ENCODE results near the gene RHBG. TPM values are rescaled to one million over a fixed set of nuclear protein-coding genes. Genes with fewer than 3 reads are reported as not detected.

RHBG gene
- total RNA-seq, 4 donors from 2014 or later, result 0.23 to 1.6 (median 1.1) TPM

DNA sequence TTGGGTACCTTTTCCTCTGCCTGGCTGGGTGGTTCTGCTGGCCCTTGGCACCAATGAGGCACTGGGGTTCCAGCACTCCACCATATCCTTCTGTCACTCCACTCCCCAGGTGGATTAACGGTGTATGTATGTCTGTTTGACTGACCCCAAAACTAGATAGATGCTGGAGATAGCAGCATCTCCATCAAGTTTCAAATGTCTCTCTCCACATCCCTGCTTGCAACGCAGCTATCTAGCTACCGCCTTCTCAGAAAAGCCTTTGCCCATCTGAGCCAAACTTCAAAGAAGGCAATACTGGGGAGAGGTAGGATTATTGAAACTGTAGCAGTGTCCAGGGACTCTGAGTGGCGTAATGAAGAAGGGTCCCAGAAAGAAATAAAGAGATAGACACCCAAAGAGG lies 64.0 kb downstream of the RHBG start:
- DNase-seq, result no peak
- 25 to 42% methylated on average over 3 to 4 of the region's 4 CpGs for WGBS, 2 donors
- peaks cover 23 to 100% (median 65%) of the 10 kb centered on the region in 4 donors for H3K27me3 ChIP-seq

DNA sequence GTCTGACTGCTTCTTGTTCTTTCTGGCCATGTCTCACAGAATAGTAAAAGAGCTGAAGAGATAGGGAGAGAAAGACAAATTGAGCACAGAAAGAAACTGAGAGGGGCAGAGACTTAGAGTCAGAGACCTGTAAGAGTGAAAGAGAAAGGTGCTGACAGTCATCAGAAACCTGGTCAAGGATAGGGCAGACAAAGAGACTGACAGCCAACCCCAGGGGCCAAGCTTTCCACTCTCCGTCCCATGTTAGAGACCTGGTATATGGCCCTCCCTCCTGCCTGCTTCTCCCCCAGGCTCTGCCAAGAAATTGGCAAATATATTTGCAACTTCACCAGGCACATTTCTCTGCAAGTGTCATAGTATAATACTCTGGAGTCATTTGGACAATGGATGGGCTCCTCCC lies 64.6 kb downstream of the RHBG start:
- Histone ChIP-seq H3K9me3 (no peaks in the 10 kb centered on the region), H3K27ac (no peak overlapping the region), H3K27me3 (peaks cover 23 to 100% (median 67%) of the 10 kb centered on the region in 4 donors), H3K4me3 (no peak overlapping the region), H3K4me1 (peaks cover 13 to 27% (median 17%) of the 10 kb centered on the region in 3 donors), H3K36me3 (no peaks in the 10 kb centered on the region)
- WGBS, 2 donors, result 80 to 100% methylated on average over 1 of the region's 1 CpG
- intact Hi-C loops (cut with DNase I), result no loop called here
- no peak for TF ChIP-seq POLR2A (IDR thresholded peaks at IDR 0.05)
- TF ChIP-seq, protein P1, sequence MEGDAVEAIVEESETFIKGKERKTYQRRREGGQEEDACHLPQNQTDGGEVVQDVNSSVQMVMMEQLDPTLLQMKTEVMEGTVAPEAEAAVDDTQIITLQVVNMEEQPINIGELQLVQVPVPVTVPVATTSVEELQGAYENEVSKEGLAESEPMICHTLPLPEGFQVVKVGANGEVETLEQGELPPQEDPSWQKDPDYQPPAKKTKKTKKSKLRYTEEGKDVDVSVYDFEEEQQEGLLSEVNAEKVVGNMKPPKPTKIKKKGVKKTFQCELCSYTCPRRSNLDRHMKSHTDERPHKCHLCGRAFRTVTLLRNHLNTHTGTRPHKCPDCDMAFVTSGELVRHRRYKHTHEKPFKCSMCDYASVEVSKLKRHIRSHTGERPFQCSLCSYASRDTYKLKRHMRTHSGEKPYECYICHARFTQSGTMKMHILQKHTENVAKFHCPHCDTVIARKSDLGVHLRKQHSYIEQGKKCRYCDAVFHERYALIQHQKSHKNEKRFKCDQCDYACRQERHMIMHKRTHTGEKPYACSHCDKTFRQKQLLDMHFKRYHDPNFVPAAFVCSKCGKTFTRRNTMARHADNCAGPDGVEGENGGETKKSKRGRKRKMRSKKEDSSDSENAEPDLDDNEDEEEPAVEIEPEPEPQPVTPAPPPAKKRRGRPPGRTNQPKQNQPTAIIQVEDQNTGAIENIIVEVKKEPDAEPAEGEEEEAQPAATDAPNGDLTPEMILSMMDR (IDR thresholded peaks at IDR 0.05), result no peak
- DNase-seq, result no peak

More for the DNA sequence above, 64.0 kb downstream of the RHBG start:
- Histone ChIP-seq H3K9me3 (no peaks in the 10 kb centered on the region), H3K27ac (no peak overlapping the region), H3K4me1 (peaks cover 13 to 27% (median 17%) of the 10 kb centered on the region in 3 donors), H3K4me3 (no peak overlapping the region), H3K36me3 (no peaks in the 10 kb centered on the region)
- TF ChIP-seq, protein P1 (IDR thresholded peaks at IDR 0.05), result no peak
- TF ChIP-seq POLR2A (IDR thresholded peaks at IDR 0.05), result no peak
- intact Hi-C loops (cut with DNase I), result no loop called here

Small RNA genes within 50 kb of the gene (small RNA-seq; reads per million reads assigned to genes)
- 0 reads per million in 4 donors for gene MIR9-1

Other genes starting within 250 kb of the RHBG start
- 10 to 100 TPM; 21.4 to 36.6 (median 23.1) TPM for gene SEMA4A, start 215.6 kb upstream of the RHBG start, total RNA-seq
- 10 to 100 TPM; 10.5 to 17.7 (median 15.7) TPM for gene SLC25A44, start 175.1 kb upstream of the RHBG start, total RNA-seq
- 10 to 100 TPM; 40.8 to 64.9 (median 53.5) TPM for gene PMF1, start 156.2 kb upstream of the RHBG start, total RNA-seq
- 1 to 10 TPM in 1 of 4 donors, under 1 TPM in 2, not detected in 1; 0.38 to 1.7 (median 0.40) TPM for gene BGLAP, start 127.0 kb upstream of the RHBG start, total RNA-seq
- 1 to 10 TPM in 2 of 4 donors, under 1 TPM in 2; 0.88 to 3.4 (median 2.0) TPM for gene PAQR6, start 121.2 kb upstream of the RHBG start, total RNA-seq
- gene SMG5, start 86.4 kb upstream of the RHBG start, total RNA-seq, result 10 to 100 TPM; 33.6 to 60.9 (median 48.3) TPM
- 100 to 1,000 TPM in 2 of 4 donors, 10 to 100 TPM in 2; 64.9 to 140 (median 104) TPM for gene TMEM79, start 84.9 kb upstream of the RHBG start, total RNA-seq
- 10 to 100 TPM; 16.1 to 44.2 (median 27.7) TPM for gene GLMP, start 73.5 kb upstream of the RHBG start, total RNA-seq
- gene VHLL, start 69.9 kb upstream of the RHBG start, total RNA-seq, result under 1 TPM in 1 of 4 donors, not detected in 3; 0.57 TPM
- 100 to 1,000 TPM; 149 to 258 (median 226) TPM for gene CCT3, start 30.9 kb upstream of the RHBG start, total RNA-seq
- gene TSACC, start 30.7 kb upstream of the RHBG start, total RNA-seq, result not detected
- gene MEF2D, start 131.6 kb downstream of the RHBG start, total RNA-seq, result 10 to 100 TPM in 3 of 4 donors, 1 to 10 TPM in 1; 9.1 to 30.1 (median 12.1) TPM
- 10 to 100 TPM in 1 of 4 donors, 1 to 10 TPM in 3; 7.1 to 12.8 (median 8.6) TPM for gene IQGAP3, start 203.4 kb downstream of the RHBG start, total RNA-seq
- gene TTC24, start 210.5 kb downstream of the RHBG start, total RNA-seq, result not detected
- 10 to 100 TPM; 36.5 to 64.4 (median 52.8) TPM for gene NAXE, start 222.6 kb downstream of the RHBG start, total RNA-seq
- gene GPATCH4, start 232.3 kb downstream of the RHBG start, total RNA-seq, result 10 to 100 TPM; 14.0 to 41.8 (median 25.0) TPM